ENCODE data around the gene DENND1C.

DENND1C gene

GRCh38 chr19:6476896-6477431 lies 4.6 kb downstream of the DENND1C start:
- DNase-seq (ENCODE audit: low read depth): no peak
- H3K4me3 ChIP-seq (ENCODE audit: control insufficient read depth, low read depth, low read length): no peak overlapping the region

GRCh38 chr19:6476155-6476895 lies 5.3 kb downstream of the DENND1C start:
- peak; percentile 40 for DNase-seq (ENCODE audit: low read depth)
- no peak for TF ChIP-seq CTCF (conservative IDR thresholded peaks at IDR 0.05; ENCODE audit: control insufficient read depth, insufficient read depth, low read depth, low read length)
- no peak overlapping the region for H3K4me3 ChIP-seq (ENCODE audit: control insufficient read depth, low read depth, low read length)

More at GRCh38 chr19:6476896-6477431, 4.6 kb downstream of the DENND1C start:
- no peak for TF ChIP-seq CTCF (conservative IDR thresholded peaks at IDR 0.05; ENCODE audit: control insufficient read depth, insufficient read depth, low read depth, low read length)

- TF ChIP-seq CTCF (conservative IDR thresholded peaks at IDR 0.05; ENCODE audit: control insufficient read depth, insufficient read depth, low read depth, low read length): no peak
- H3K4me3 ChIP-seq (ENCODE audit: control insufficient read depth, low read depth, low read length): no peak overlapping the region
- DNase-seq (ENCODE audit: low read depth): no peak
Observed at GRCh38 chr19:6475321-6476108, 6.1 kb downstream of the DENND1C start.

- DNase-seq (ENCODE audit: low read depth): no peak
- no peak for TF ChIP-seq CTCF (conservative IDR thresholded peaks at IDR 0.05; ENCODE audit: control insufficient read depth, insufficient read depth, low read depth, low read length)
- H3K4me3 ChIP-seq (ENCODE audit: control insufficient read depth, low read depth, low read length): no peak overlapping the region
Observed at GRCh38 chr19:6473647-6474046, 7.9 kb downstream of the DENND1C start.

- no peak for TF ChIP-seq CTCF (conservative IDR thresholded peaks at IDR 0.05; ENCODE audit: control insufficient read depth, insufficient read depth, low read depth, low read length)
- no peak for DNase-seq (ENCODE audit: low read depth)
- H3K4me3 ChIP-seq (ENCODE audit: control insufficient read depth, low read depth, low read length): no peak overlapping the region
Observed at GRCh38 chr19:6472713-6473112, 8.9 kb downstream of the DENND1C start.

- TF ChIP-seq CTCF (conservative IDR thresholded peaks at IDR 0.05; ENCODE audit: control insufficient read depth, insufficient read depth, low read depth, low read length): no peak
- no peak for DNase-seq (ENCODE audit: low read depth)
- no peak overlapping the region for H3K4me3 ChIP-seq (ENCODE audit: control insufficient read depth, low read depth, low read length)
Observed at GRCh38 chr19:6471076-6471475, 10.5 kb downstream of the DENND1C start.
